Osteoblast (primary cell): ENCODE data around the gene RBM44. TPM values are rescaled to one million over a fixed set of nuclear protein-coding genes. Genes with fewer than 3 reads are reported as not detected.

Experiments
- DNase-seq: peaks from one replicate; pipeline ENCODE4 v3.0.0; 2011; ENCODE audit warnings: low spot score, mixed read lengths; ENCODE audit not compliant: insufficient read length; ENCODE audit errors: missing footprints
- H2AFZ ChIP-seq: 2 replicates; pipeline ENCODE4 v1.6.0; 2011; ENCODE audit warnings: mild to moderate bottlenecking, low read length
- H3K27ac ChIP-seq: 2 replicates; pipeline ENCODE4 v1.5.1; 2011; ENCODE audit warnings: mild to moderate bottlenecking, low read depth, low read length, moderate library complexity
- H3K27me3 ChIP-seq: 2 replicates; pipeline ENCODE4 v1.6.0; 2012; ENCODE audit warnings: mild to moderate bottlenecking, control low read depth, inconsistent platforms, low read length, moderate library complexity; ENCODE audit not compliant: insufficient read depth
- H3K36me3 ChIP-seq: 2 replicates; pipeline ENCODE4 v1.5.1; 2011; ENCODE audit warnings: mild to moderate bottlenecking, low read length, control low read depth, moderate library complexity; ENCODE audit not compliant: insufficient read depth
- H3K4me1 ChIP-seq: 2 replicates; pipeline ENCODE4 v1.5.1; 2011; ENCODE audit warnings: mild to moderate bottlenecking, low read length, control low read depth, moderate library complexity; ENCODE audit not compliant: insufficient read depth
- H3K4me2 ChIP-seq: 2 replicates; pipeline ENCODE4 v1.6.0; 2011; ENCODE audit warnings: mild to moderate bottlenecking, low read length; ENCODE audit not compliant: insufficient read depth
- H3K4me3 ChIP-seq: fragments of 200-600 bp; sonication (generic); 3 replicates; pipeline ENCODE4 v1.5.1; 2012; ENCODE audit warnings: mild to moderate bottlenecking, low read length, inconsistent platforms; ENCODE audit not compliant: insufficient read depth
- H3K79me2 ChIP-seq: 2 replicates; pipeline ENCODE4 v1.6.0; 2012; ENCODE audit warnings: mild to moderate bottlenecking, low read length, control low read depth, inconsistent platforms; ENCODE audit not compliant: insufficient read depth
- H3K9me3 ChIP-seq: 2 replicates; pipeline ENCODE4 v1.5.1; 2011; ENCODE audit warnings: low read depth, low read length, control low read depth
- H4K20me1 ChIP-seq: 2 replicates; pipeline ENCODE4 v1.6.0; 2012; ENCODE audit warnings: mild to moderate bottlenecking, low read length, control low read depth; ENCODE audit not compliant: insufficient read depth
- small RNA-seq: library from RNA; depleted of rRNA; stranded (forward); fragments of <200 nt; gene quantifications from one replicate; pipeline ENCODE3, GENCODE V24; 2012
- total RNA-seq: library from RNA; depleted of rRNA; stranded (reverse); fragments of >200 nt; gene quantifications from 2 replicates; pipeline ENCODE4 v1.2.3, GENCODE V29; 2012
- TF ChIP-seq, protein P1 (sequence below): IDR thresholded peaks from 2 replicates; pipeline ENCODE4 v1.5.1; 2011; ENCODE audit warnings: mild to moderate bottlenecking, low read depth, low read length, moderate library complexity; ENCODE audit errors: extremely low read depth

The RBM44 gene
- total RNA-seq, 1 donor, result 0.72 TPM

DNA sequence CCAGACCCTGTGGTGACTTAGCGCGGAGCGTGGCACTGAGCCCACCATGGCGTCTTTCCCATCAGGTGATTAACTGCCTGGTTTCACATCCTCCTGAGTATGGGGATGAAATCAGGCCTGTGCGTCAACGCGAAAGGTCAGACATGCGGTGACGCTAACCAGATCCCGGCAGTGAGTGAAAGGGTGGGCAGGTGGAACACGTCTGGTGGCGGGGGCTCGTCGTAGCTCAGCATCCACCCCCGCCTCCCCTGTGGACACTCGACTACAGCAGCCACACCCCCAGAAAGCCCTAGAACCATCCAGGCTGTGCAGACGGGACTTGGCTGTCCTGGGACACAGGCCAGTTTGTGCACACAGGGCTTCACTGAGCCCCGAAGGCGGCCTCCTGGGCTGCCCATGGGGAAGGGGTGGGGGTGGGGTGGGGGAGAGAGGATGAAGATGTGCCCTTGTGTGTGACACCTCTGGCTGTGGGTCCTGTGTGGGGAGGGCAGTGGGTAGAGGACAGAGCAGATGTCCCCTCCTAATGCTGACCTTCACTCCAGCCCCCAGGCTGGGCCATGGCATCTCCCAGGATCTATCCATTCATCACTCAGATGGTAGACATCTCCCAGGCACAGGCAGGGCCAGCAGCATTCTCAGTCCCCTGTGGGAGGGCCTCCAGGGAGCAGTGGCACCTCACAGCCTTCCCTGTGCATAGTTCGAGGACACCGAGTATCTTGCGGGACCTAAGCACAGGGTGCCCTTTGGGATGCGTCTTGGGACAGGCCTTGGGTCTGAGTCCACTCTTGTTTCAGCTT, 88.3 kb downstream of the RBM44 start:
- H3K36me3 ChIP-seq, result no peaks in the 10 kb centered on the region
- DNase-seq, result peak; percentile 53
- no peak overlapping the region for H3K4me3 ChIP-seq
- no peaks in the 10 kb centered on the region for H3K79me2 ChIP-seq
- H3K4me1 ChIP-seq, result peaks cover 9% of the 10 kb centered on the region
- H3K9me3 ChIP-seq, result no peaks in the 10 kb centered on the region
- H3K27me3 ChIP-seq, result no peaks in the 10 kb centered on the region
- TF ChIP-seq, protein P1, sequence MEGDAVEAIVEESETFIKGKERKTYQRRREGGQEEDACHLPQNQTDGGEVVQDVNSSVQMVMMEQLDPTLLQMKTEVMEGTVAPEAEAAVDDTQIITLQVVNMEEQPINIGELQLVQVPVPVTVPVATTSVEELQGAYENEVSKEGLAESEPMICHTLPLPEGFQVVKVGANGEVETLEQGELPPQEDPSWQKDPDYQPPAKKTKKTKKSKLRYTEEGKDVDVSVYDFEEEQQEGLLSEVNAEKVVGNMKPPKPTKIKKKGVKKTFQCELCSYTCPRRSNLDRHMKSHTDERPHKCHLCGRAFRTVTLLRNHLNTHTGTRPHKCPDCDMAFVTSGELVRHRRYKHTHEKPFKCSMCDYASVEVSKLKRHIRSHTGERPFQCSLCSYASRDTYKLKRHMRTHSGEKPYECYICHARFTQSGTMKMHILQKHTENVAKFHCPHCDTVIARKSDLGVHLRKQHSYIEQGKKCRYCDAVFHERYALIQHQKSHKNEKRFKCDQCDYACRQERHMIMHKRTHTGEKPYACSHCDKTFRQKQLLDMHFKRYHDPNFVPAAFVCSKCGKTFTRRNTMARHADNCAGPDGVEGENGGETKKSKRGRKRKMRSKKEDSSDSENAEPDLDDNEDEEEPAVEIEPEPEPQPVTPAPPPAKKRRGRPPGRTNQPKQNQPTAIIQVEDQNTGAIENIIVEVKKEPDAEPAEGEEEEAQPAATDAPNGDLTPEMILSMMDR, result no peak
- H3K27ac ChIP-seq, result no peak overlapping the region
- H2AFZ ChIP-seq, result no peak overlapping the region
- no peak overlapping the region for H3K4me2 ChIP-seq
- H4K20me1 ChIP-seq, result no peaks in the 10 kb centered on the region

DNA sequence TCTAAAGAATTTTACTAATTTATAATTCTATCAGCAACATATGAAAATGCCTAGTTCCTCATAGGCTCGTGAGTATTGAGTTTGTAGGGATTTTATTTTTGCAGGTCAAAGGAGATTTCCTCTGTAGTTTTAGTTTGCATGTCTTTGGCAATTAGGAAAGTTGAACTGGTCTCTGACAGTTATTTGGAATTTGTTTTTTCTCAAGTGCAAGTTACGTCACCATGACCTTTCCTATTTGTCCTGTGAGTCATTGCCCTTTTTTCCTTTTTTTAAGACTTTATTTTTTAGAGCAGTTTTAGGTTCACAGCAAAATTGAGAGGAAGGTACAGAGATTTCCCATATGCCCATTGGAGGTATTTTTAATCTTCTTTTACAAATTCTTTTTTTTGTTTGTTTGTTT, 89.8 kb downstream of the RBM44 start:
- peak overlapping the region; percentile 48 for H3K27ac ChIP-seq

DNA sequence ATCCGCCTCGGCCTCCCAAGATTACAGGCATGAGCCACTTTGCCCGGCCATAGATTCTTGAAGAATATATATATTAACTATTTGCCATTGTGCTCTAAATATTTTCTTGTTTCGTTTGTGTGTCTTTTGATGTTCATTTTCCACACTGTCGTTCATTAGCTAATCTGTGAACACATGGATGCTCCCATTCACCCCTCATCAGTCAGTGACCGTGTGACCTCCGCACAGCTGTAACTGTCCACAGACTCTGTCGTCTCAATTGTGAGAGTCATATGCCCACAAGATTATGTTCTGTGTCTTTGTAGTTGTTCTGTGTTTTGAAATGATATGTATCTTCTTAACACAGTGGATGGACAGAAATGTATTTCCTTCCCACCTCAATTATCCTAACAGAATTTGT, 90.4 kb downstream of the RBM44 start:
- no peak overlapping the region for H3K4me3 ChIP-seq
- peak; percentile 53 for DNase-seq
- H3K4me1 ChIP-seq, result peaks cover 9% of the 10 kb centered on the region
- H2AFZ ChIP-seq, result no peak overlapping the region
- H3K9me3 ChIP-seq, result no peaks in the 10 kb centered on the region
- H3K79me2 ChIP-seq, result no peaks in the 10 kb centered on the region
- H4K20me1 ChIP-seq, result no peaks in the 10 kb centered on the region
- H3K36me3 ChIP-seq, result no peaks in the 10 kb centered on the region
- no peak overlapping the region for H3K4me2 ChIP-seq
- no peaks in the 10 kb centered on the region for H3K27me3 ChIP-seq
- TF ChIP-seq, protein P1, result no peak
- peak overlapping the region; percentile 48 for H3K27ac ChIP-seq

More for the DNA sequence above, 89.8 kb downstream of the RBM44 start:
- Histone ChIP-seq H4K20me1 (no peaks in the 10 kb centered on the region), H3K36me3 (no peaks in the 10 kb centered on the region), H3K4me2 (no peak overlapping the region), H2AFZ (no peak overlapping the region), H3K79me2 (no peaks in the 10 kb centered on the region), H3K27me3 (no peaks in the 10 kb centered on the region), H3K4me3 (no peak overlapping the region), H3K9me3 (no peaks in the 10 kb centered on the region), H3K4me1 (peaks cover 9% of the 10 kb centered on the region)
- TF ChIP-seq, protein P1, result no peak
- DNase-seq, result peak; percentile 93

DNA sequence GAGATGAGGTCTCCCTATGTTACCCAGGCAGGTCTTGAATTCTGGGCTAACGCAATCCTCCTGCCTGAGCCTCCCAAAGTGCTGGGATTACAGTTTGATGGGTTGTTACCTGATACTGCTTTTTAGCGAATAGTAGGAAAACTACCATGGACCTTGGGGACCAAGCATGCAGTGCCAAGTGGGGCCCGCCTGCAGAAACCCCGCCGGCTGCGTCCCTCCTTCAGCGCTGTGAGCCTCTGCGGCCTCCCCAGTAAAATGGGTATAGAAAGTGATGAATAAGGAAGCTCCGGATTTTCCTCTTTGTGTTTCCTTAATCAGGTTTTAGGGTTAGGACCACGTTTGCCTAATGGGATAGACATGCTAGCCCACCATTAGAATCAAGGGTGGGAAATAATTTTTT, 91.2 kb downstream of the RBM44 start:
- H3K27me3 ChIP-seq, result no peaks in the 10 kb centered on the region
- no peak overlapping the region for H2AFZ ChIP-seq
- H4K20me1 ChIP-seq, result no peaks in the 10 kb centered on the region
- no peaks in the 10 kb centered on the region for H3K9me3 ChIP-seq
- H3K4me2 ChIP-seq, result no peak overlapping the region
- DNase-seq, result no peak
- no peak overlapping the region for H3K4me3 ChIP-seq
- H3K36me3 ChIP-seq, result no peaks in the 10 kb centered on the region
- TF ChIP-seq, protein P1, result no peak
- no peaks in the 10 kb centered on the region for H3K79me2 ChIP-seq
- peaks cover 9% of the 10 kb centered on the region for H3K4me1 ChIP-seq
- H3K27ac ChIP-seq, result no peak overlapping the region

Small RNA genes within 50 kb of the gene (small RNA-seq; reads per million reads assigned to genes)
- gene RF00157, result not detected

Other genes starting within 250 kb of the RBM44 start
- not detected in 2 replicates for gene PRLH, start 232.2 kb upstream of the RBM44 start, total RNA-seq
- gene RAB17, start 208.0 kb upstream of the RBM44 start, total RNA-seq, result 0.36 TPM in 1 of 2 replicates, not detected in the other
- 48.3 and 51.8 TPM in 2 replicates for gene LRRFIP1, start 171.2 kb upstream of the RBM44 start, total RNA-seq
- 1.8 and 4.4 TPM in 2 replicates for gene RAMP1, start 60.8 kb downstream of the RBM44 start, total RNA-seq
- 39.8 and 45.1 TPM in 2 replicates for gene UBE2F, start 168.2 kb downstream of the RBM44 start, total RNA-seq